ENCODE data around the gene HPGDS.

HPGDS gene

DNA sequence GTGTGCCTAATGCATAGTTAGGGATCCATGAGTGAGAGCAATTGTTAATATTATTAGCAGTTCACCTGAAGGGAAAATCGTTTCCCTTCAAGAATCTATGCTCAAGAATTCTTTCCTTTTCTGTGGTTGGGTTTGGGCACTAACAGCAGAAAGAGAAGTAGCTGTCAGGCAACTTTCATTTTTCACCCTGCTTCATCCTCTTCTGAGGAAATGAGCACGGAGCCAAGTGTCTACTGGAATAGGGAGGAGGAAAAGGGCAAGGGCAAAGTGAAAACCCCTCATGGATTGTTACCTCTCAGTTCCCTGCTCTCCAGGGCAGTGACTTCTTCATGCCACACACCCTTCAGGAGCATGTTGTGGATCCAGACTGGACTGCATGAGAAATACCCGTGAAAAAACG is 2.6 kb upstream of the HPGDS start (continued):
- TF ChIP-seq, protein P1, sequence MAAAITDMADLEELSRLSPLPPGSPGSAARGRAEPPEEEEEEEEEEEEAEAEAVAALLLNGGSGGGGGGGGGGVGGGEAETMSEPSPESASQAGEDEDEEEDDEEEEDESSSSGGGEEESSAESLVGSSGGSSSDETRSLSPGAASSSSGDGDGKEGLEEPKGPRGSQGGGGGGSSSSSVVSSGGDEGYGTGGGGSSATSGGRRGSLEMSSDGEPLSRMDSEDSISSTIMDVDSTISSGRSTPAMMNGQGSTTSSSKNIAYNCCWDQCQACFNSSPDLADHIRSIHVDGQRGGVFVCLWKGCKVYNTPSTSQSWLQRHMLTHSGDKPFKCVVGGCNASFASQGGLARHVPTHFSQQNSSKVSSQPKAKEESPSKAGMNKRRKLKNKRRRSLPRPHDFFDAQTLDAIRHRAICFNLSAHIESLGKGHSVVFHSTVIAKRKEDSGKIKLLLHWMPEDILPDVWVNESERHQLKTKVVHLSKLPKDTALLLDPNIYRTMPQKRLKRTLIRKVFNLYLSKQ (tag by site-specific recombination; IDR thresholded peaks at IDR 0.05; ENCODE audit: borderline replicate concordance) = no peak

DNA sequence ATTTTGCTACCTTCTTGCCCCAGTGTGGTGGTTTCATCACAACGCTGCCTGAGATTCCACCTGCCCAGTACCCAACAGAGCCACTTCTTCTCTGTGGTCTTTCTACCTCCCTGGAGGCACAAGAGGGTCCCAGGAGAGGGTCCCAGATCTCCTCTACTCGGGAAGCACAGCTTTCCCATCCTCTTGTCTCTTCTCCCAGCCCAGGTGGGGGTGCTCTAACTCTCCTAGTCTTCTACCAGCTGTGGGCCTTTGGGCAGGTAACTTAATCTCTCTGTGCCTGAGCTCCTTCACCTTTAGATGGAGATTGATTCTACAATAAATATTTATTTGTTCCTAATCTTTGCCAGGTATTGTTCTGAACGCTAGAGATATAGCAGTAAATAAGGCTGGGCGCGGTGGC is 1.8 kb upstream of the HPGDS start:
- POLR2A ChIA-PET = no interaction called here
- no peaks in the 10 kb centered on the region for H3K4me1 ChIP-seq (ENCODE audit: control insufficient read depth, insufficient read depth, low read length)
- TF ChIP-seq ZNF433 (tag by site-specific recombination; IDR thresholded peaks at IDR 0.05; ENCODE audit: low read depth) = no peak
- TF ChIP-seq RBAK (tag by site-specific recombination; IDR thresholded peaks at IDR 0.05) = no peak
- no peak overlapping the region for H3K4me3 ChIP-seq (ENCODE audit: low read depth, low read length)
- H3K9me3 ChIP-seq (ENCODE audit: control insufficient read depth, insufficient read depth, low read depth, low read length) = no peaks in the 10 kb centered on the region
- H3K27ac ChIP-seq (ENCODE audit: extremely low read depth, low read depth, low read length) = no peak overlapping the region
- H3K36me3 ChIP-seq (ENCODE audit: control insufficient read depth in 2 of 2, insufficient read depth in 1 of 2, low read length in 2 of 2) = no peaks in the 10 kb centered on the region
- CTCF ChIA-PET = no interaction called here

DNA sequence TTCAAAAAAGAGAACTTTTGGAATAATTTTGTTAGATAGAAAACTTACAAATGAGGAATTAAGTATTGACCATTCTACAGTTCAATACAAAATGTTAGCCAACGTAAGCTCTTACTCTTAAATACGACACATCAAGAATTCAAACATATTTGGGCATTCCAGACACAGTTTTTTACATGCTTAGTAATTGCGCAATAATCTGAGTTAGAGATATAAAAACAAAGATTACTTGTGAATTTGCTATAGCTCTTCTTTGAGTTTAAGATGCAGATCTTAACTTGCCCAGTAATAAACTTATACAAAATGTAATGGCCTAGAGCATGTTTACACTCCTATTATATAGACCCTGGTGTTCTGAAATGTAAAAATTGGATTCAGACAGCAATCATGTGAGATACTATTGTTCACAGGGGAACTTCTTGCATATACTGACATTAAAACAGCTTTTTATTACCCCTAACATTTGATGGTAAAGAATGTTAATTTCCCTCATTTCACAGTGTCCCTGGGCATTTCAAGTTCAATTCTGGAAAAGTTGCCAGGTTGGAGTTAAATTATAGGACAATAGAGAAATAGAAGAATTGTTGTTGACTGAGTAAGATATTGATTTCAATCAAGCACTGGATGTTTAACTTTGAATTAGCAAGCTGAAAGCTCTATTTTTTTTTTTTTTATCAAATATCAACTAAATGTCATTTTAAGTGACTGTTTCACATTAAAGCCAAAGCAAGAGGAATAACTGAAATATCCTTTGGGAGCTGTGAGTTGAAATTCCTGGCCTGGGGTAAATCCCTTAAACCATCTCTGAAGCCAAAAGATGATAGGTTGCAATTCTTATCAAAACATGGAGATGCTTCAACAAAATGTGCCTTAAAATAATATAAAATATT is 910 bp downstream of the HPGDS start:
- Histone ChIP-seq H3K36me3 (ENCODE audit: control insufficient read depth in 2 of 2, insufficient read depth in 1 of 2, low read length in 2 of 2) (no peaks in the 10 kb centered on the region), H3K9me3 (ENCODE audit: control insufficient read depth, insufficient read depth, low read depth, low read length) (no peaks in the 10 kb centered on the region), H3K27ac (ENCODE audit: extremely low read depth, low read depth, low read length) (no peak overlapping the region), H3K4me3 (ENCODE audit: low read depth, low read length) (no peak overlapping the region), H3K4me1 (ENCODE audit: control insufficient read depth, insufficient read depth, low read length) (no peaks in the 10 kb centered on the region)
- POLR2A ChIA-PET = no interaction called here
- TF ChIP-seq ZSCAN23 (tag by site-specific recombination; IDR thresholded peaks at IDR 0.05) = no peak
- TF ChIP-seq, protein P2, sequence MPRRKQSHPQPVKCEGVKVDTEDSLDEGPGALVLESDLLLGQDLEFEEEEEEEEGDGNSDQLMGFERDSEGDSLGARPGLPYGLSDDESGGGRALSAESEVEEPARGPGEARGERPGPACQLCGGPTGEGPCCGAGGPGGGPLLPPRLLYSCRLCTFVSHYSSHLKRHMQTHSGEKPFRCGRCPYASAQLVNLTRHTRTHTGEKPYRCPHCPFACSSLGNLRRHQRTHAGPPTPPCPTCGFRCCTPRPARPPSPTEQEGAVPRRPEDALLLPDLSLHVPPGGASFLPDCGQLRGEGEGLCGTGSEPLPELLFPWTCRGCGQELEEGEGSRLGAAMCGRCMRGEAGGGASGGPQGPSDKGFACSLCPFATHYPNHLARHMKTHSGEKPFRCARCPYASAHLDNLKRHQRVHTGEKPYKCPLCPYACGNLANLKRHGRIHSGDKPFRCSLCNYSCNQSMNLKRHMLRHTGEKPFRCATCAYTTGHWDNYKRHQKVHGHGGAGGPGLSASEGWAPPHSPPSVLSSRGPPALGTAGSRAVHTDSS (tag by site-specific recombination; IDR thresholded peaks at IDR 0.05) = no peak
- no peak for TF ChIP-seq ZNF843 (tag by site-specific recombination; IDR thresholded peaks at IDR 0.05)
- no peak for TF ChIP-seq ZNF138 (tag by site-specific recombination; IDR thresholded peaks at IDR 0.05; ENCODE audit: borderline replicate concordance)
- CTCF ChIA-PET = interaction anchor here (0.7 kb wide), 2 partner anchors 219 to 1045 kb away, joined by 3 to 5 read pairs; no protein-coding TSS in a partner anchor

DNA sequence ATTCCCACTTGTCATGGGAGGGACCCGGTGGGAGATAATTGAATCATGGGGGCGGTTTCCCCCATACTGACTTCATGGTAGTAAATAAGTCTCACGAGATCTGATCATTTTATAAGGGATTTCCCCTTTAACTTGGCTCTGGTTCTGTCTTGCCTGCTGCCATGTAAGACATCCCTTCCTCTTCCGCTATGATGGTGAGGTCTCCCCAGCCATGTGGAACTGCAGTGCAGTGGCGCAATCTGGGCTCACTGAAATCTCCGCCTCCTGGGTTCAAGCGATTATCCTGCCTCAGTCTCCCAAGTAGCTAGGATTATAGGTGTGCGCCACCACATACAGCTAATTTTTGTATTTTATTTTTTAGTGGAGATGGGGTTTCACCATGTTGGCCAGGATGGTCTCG is 2.9 kb downstream of the HPGDS start:
- POLR2A ChIA-PET = no interaction called here
- Histone ChIP-seq H3K4me3 (ENCODE audit: low read depth, low read length) (no peak overlapping the region), H3K9me3 (ENCODE audit: control insufficient read depth, insufficient read depth, low read depth, low read length) (no peaks in the 10 kb centered on the region), H3K4me1 (ENCODE audit: control insufficient read depth, insufficient read depth, low read length) (no peaks in the 10 kb centered on the region), H3K27ac (ENCODE audit: extremely low read depth, low read depth, low read length) (no peak overlapping the region), H3K36me3 (ENCODE audit: control insufficient read depth in 2 of 2, insufficient read depth in 1 of 2, low read length in 2 of 2) (no peaks in the 10 kb centered on the region)
- CTCF ChIA-PET = interaction anchor here (0.7 kb wide), 1 partner anchor 129 kb away, joined by 3 read pairs; no protein-coding TSS in a partner anchor
- no peak for TF ChIP-seq ZNF121 (tag by site-specific recombination; IDR thresholded peaks at IDR 0.05)
- TF ChIP-seq ZNF776 (tag by site-specific recombination; IDR thresholded peaks at IDR 0.05; ENCODE audit: borderline replicate concordance) = no peak
- TF ChIP-seq, protein P3, sequence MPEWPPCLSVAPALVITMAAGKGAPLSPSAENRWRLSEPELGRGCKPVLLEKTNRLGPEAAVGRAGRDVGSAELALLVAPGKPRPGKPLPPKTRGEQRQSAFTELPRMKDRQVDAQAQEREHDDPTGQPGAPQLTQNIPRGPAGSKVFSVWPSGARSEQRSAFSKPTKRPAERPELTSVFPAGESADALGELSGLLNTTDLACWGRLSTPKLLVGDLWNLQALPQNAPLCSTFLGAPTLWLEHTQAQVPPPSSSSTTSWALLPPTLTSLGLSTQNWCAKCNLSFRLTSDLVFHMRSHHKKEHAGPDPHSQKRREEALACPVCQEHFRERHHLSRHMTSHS (tag by site-specific recombination; IDR thresholded peaks at IDR 0.05) = no peak
- no peak for TF ChIP-seq ZSCAN16 (tag by site-specific recombination; IDR thresholded peaks at IDR 0.05)
- TF ChIP-seq, protein P4, sequence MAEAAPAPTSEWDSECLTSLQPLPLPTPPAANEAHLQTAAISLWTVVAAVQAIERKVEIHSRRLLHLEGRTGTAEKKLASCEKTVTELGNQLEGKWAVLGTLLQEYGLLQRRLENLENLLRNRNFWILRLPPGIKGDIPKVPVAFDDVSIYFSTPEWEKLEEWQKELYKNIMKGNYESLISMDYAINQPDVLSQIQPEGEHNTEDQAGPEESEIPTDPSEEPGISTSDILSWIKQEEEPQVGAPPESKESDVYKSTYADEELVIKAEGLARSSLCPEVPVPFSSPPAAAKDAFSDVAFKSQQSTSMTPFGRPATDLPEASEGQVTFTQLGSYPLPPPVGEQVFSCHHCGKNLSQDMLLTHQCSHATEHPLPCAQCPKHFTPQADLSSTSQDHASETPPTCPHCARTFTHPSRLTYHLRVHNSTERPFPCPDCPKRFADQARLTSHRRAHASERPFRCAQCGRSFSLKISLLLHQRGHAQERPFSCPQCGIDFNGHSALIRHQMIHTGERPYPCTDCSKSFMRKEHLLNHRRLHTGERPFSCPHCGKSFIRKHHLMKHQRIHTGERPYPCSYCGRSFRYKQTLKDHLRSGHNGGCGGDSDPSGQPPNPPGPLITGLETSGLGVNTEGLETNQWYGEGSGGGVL (tag by site-specific recombination; IDR thresholded peaks at IDR 0.05) = no peak
- no peak for TF ChIP-seq PRDM1 (tag by site-specific recombination; IDR thresholded peaks at IDR 0.05)
- TF ChIP-seq, protein P5, sequence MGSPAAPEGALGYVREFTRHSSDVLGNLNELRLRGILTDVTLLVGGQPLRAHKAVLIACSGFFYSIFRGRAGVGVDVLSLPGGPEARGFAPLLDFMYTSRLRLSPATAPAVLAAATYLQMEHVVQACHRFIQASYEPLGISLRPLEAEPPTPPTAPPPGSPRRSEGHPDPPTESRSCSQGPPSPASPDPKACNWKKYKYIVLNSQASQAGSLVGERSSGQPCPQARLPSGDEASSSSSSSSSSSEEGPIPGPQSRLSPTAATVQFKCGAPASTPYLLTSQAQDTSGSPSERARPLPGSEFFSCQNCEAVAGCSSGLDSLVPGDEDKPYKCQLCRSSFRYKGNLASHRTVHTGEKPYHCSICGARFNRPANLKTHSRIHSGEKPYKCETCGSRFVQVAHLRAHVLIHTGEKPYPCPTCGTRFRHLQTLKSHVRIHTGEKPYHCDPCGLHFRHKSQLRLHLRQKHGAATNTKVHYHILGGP (tag by site-specific recombination; IDR thresholded peaks at IDR 0.05) = no peak
- TF ChIP-seq, protein P6, sequence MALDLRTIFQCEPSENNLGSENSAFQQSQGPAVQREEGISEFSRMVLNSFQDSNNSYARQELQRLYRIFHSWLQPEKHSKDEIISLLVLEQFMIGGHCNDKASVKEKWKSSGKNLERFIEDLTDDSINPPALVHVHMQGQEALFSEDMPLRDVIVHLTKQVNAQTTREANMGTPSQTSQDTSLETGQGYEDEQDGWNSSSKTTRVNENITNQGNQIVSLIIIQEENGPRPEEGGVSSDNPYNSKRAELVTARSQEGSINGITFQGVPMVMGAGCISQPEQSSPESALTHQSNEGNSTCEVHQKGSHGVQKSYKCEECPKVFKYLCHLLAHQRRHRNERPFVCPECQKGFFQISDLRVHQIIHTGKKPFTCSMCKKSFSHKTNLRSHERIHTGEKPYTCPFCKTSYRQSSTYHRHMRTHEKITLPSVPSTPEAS (tag by site-specific recombination; IDR thresholded peaks at IDR 0.05) = no peak
- no peak for TF ChIP-seq TCF7L2 (IDR thresholded peaks at IDR 0.05; ENCODE audit: borderline replicate concordance, low read depth, low read length)
- TF ChIP-seq ZNF184 (tag by site-specific recombination; IDR thresholded peaks at IDR 0.05) = no peak
- TF ChIP-seq ZNF626 (tag by site-specific recombination; IDR thresholded peaks at IDR 0.05) = no peak
- TF ChIP-seq ZNF394 (tag by site-specific recombination; IDR thresholded peaks at IDR 0.05; ENCODE audit: borderline replicate concordance) = no peak
- no peak for TF ChIP-seq ZNF16 (tag by site-specific recombination; IDR thresholded peaks at IDR 0.05; ENCODE audit: low read depth)
